ENCODE data around the gene LRRC15.

LRRC15 gene

DNA sequence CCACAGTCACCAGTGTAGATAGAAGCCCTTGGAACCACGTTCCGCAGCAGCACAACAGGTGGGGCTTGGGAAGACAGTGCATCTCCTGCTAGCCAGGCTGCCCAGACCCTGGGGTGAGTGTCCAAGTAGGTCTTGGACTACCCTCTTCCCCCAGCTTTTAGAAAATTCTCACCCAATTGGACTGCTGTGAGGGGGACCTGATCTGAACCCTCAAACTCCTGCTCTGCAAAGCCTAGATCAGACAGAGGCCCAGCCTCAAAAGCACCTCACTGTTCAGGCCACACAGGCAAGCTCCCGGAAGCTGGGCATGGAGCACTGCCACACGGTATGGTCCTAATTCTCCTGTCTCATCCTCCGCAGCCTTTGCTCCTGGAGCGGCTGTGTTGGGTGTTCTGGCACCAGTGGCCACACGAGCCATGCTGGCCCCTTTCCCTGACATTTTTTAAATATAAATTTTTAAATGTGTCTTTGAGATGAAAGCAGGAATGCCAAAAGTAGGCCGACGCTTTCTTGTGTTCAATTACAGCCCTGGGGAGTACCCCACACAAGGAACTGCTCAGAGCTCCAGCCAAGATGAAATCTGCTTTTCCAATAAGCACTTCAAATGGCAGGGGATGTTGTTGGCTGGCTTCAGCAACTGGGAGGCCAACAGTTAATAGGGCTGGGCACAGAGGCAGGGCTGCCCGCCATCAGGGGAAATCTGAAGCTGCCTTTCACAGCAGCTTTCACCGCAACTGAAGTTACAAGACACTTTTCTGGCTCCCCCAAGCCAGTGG is 59.3 kb downstream of the LRRC15 start:
- H3K4me3 ChIP-seq (ENCODE audit: low read length) = no peak overlapping the region
- DNase-seq (ENCODE audit: low read depth) = no peak
- no peak for TF ChIP-seq CTCF (IDR thresholded peaks at IDR 0.05; ENCODE audit: insufficient read depth, low read depth, low read length, missing control alignments)

GRCh38 chr3:194308601-194309449 is 60.7 kb downstream of the LRRC15 start:
- no peak overlapping the region for H3K4me3 ChIP-seq (ENCODE audit: low read length)
- no peak for TF ChIP-seq CTCF (IDR thresholded peaks at IDR 0.05; ENCODE audit: insufficient read depth, low read depth, low read length, missing control alignments)
- peak; percentile 58 for DNase-seq (ENCODE audit: low read depth)

DNA sequence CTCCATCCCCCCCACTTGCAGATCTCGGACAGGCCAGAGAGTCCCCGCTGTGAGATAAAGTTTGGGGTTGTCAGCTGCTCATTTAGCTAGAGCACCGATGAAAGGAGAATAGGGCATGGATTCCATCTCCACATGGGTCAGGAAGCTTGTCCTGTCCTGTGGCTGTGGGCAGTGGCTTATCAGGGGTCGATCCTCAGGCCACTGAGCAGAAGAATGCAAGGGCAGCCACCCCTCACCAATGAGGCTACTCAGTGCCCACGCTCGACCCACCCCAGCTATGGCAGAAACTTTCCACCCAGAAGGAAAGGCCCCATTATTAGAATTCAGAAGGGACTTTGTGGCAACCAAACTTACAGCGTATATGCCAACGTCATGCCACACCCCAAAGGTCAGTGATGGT is 61.7 kb downstream of the LRRC15 start:
- no peak overlapping the region for H3K4me3 ChIP-seq (ENCODE audit: low read length)
- no peak for TF ChIP-seq CTCF (IDR thresholded peaks at IDR 0.05; ENCODE audit: insufficient read depth, low read depth, low read length, missing control alignments)
- DNase-seq (ENCODE audit: low read depth) = no peak

DNA sequence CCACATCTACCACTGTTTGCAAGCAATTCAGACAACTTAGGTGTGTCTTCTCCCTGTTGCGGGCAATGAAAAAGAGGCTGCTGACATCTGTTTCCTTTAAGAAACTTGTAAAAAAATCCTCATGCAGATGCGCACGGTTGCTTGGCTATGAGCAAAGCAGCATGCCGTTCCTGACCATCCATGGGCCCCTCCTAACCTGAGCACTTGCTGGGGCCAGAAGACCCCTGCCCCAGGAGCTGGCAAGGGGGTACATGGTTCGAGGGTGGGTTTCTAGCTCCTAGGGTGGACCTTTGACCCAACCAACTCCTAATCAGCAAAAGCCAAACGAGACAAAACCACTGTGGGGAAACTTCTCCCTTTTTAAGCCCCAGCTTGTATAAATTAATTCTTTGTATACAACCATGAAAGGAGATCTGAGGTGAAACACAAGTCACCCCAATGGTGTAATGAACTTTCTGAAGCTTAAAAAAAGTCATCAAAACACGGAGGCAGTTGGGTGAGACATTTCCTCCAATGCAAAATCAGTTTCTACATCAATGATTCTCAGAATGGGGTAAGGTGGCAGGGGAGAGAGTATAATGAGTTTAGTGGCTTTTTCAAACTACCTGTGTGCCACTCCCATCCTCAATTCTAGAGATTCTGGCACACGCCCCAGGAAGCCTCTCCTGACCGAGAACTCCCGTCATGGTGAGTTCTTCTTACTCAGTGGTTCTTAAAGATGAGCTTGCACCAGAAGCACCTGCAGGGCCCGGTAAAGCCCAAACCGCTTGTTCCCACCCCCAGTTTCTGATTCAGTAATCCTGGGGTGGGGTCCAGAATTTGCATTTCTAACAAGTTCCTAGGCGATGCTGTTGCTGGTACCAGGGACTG is 62.5 kb downstream of the LRRC15 start:
- no peak for DNase-seq (ENCODE audit: low read depth)
- TF ChIP-seq CTCF (IDR thresholded peaks at IDR 0.05; ENCODE audit: insufficient read depth, low read depth, low read length, missing control alignments) = no peak
- H3K4me3 ChIP-seq (ENCODE audit: low read length) = no peak overlapping the region

DNA sequence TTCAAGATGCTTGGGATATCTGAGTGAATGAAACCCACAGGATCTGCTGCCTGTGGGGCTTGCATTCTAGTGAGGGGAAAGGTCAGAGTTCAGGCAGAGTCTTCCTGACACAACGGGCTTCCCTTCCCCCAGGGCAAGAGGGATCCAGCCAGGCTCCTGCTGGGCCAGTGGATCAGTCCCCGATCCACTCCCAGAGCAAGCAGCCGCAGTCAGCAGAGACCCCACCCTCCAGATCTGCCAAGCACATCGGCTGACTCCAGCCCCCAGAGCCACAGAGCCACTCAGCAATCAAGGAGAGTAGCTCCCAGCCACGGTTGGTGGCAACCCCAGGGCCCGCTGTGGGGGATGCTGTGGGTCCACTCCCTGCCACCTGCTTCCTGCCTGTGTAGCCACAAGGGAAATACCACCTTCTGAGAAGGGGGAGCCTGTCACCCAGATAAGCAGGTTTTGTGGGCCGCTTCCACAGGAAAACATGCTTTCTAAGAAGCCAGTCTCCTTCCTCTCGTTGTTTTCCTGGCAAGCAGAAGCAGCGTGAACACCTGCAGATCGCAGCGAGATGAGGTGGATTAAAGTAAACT is 63.3 kb downstream of the LRRC15 start:
- no peak for TF ChIP-seq CTCF (IDR thresholded peaks at IDR 0.05; ENCODE audit: insufficient read depth, low read depth, low read length, missing control alignments)
- no peak overlapping the region for H3K4me3 ChIP-seq (ENCODE audit: low read length)
- no peak for DNase-seq (ENCODE audit: low read depth)

- no peak for DNase-seq (ENCODE audit: low read depth)
- TF ChIP-seq CTCF (IDR thresholded peaks at IDR 0.05; ENCODE audit: insufficient read depth, low read depth, low read length, missing control alignments) = no peak
- no peak overlapping the region for H3K4me3 ChIP-seq (ENCODE audit: low read length)
Observed at GRCh38 chr3:194305356-194306108, 64.0 kb downstream of the LRRC15 start.

Measured in epithelial cell of esophagus (primary cell).